HuH-7 (cell line): ENCODE measurements around the gene SEPHS1.
"Not testable (repeated sequence)": the region's sequence is repeated elsewhere in the genome, so short reads cannot be mapped to it uniquely, and the experiment has no call there.

ENCODE experiments used
- DNase-seq: peaks from one replicate; pipeline ENCODE4 v3.0.0; 2011; ENCODE audit warnings: low spot score

SEPHS1 gene, protein sequence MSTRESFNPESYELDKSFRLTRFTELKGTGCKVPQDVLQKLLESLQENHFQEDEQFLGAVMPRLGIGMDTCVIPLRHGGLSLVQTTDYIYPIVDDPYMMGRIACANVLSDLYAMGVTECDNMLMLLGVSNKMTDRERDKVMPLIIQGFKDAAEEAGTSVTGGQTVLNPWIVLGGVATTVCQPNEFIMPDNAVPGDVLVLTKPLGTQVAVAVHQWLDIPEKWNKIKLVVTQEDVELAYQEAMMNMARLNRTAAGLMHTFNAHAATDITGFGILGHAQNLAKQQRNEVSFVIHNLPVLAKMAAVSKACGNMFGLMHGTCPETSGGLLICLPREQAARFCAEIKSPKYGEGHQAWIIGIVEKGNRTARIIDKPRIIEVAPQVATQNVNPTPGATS

GRCh38 chr10:13348216-13349017 is at the start of gene SEPHS1:
SEPHS1 (minus strand) TSS chr10:13348293; CDS start chr10:13344950, 3,343 bp downstream.
- peak; percentile 95 for DNase-seq

DNA sequence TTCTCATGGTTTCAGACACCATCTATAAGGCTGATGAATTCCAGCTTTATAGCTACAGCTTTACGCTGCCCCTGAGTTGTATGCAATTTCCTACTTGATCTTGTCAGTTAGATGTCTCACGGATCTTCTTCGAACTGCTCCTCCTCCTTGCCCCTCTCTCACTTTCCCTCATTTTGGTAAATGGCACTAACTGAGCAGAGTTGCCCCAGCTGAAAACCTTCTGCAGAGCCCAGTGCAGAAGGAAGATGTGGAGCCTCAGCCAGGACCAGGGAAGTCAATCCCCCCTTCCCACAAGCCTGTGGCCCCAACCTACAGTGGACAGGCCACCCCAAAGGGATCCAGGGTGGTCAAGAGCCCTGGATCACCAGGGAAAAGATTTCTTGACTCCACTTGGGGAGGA is 49.0 kb upstream of the SEPHS1 start:
- no peak for DNase-seq

GRCh38 chr10:13396369-13396768 is 48.3 kb upstream of the SEPHS1 start:
- DNase-seq, result no peak

DNA sequence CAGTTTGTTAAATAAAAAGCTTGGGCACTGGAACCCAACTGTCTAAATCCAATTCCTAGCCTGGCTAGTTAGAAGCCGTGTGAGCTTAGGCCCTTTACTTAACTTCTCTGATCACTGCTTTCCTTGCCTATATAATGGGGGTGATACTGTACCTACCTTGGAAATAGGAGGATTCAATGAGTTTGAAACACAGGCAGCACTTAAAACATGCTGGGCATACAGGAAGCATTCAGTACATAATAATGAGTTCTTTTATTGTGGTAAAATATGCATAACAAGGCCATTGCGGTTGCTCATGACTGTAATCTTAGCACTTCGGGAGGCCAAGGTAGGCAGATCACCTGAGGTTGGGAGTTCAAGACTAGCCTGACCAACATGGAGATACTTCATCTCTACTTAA is 47.4 kb upstream of the SEPHS1 start:
- no peak for DNase-seq

GRCh38 chr10:13393640-13394039 is 45.5 kb upstream of the SEPHS1 start:
- DNase-seq, result no peak

DNA sequence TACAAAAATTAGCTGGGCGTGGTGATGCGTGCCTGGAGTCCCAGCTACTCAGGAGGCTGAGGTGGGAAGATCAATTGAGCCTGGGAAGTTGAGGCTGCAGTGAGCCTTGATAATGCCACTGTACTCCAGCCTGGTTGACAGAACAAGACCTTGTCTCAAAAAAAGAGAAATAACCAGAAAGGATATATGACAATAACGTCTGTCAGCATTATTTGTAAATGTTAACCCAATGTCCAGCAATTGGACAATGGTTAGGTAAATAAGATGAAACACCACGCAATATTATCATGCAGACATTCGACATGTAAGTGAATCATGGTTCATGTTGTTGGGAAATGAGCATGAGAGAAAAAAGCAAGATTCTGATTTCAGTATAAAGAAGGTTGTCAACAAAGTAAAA is 44.6 kb upstream of the SEPHS1 start:
- DNase-seq, result no peak

DNA sequence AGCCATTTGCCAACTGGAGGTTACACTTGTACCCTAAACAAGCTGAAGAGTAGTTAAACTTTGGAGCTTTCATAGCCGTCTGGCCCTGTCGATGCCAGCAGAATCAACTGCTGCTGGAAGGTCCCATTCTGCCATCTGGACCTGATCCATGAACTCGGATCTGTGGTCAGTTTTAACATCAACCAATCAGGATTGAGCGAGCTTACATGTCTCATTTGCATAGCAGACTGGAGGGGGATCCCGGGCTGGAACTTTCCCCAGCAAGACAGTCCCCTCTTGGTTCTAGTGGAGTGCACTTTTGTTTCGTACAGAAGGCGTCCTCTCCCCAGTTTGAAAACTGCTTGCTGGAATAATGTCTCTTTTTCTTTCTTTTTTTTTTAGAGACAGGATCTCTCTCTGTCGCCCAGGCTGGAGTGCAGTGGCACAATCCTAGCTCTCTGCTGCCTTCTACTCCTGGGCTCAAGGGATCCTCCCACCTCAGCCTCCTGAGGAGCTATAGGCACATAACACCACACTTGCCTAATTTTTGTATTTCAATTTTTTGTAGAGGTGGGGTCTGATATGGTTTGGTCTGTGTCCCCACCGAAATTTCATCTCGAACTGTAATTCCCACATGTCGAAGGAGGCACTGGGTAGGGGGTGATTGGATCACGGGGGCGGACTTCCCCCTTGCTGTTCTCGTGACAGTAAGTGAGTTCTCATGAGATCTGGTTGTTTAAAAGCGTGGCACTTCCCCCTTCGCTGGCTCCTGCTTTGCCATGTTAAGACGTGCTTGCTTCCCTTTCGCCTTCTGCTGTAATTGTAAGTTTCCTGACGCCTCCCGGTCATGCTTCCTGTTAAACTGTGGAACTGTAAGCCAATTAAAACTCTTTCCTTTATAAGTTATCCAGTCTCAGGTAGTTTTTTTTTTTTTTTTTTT is 42.8 kb upstream of the SEPHS1 start:
- no peak for DNase-seq

- DNase-seq, result no peak
Observed at GRCh38 chr10:13388478-13389230, 40.6 kb upstream of the SEPHS1 start.

GRCh38 chr10:13386021-13386420 is 37.9 kb upstream of the SEPHS1 start:
- no peak for DNase-seq

- DNase-seq, result no peak
Observed at GRCh38 chr10:13383399-13383761, 35.3 kb upstream of the SEPHS1 start.

DNA sequence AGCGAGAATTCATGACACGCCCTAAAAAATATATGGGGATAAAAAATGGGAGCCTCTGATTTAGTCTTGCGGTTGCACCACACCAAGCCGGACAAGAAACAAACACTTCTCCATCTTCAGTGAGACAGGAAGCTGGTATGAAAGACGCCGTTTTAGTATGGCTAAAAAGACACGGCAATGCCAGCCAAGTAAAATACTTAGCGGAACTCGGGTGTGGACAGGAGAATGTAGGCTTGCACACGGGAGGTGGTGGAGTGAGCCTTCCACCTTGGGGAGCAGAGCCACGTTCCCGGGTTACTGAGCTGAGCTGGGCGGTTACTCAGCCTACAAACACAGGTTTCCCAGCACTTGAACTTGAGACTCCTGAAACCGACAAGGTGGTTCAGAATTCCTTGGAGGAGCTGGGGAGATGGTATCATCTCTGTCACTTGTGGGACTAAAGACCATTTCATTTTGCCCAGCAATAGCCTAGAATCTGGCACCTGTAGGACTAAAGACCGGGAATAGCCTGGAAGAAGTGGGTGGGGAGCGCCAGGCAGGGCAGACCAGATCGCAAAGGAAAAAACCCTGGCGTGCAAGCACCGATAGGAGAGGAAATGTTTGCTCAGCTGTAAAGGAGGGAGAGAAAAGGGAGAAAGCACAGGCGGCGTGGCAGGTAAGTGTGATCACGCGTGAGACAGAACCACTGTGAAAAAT is 34.8 kb upstream of the SEPHS1 start:
- no peak for DNase-seq

GRCh38 chr10:13379061-13379460 is 31.0 kb upstream of the SEPHS1 start:
- not testable (repeated sequence) for DNase-seq

- no peak for DNase-seq
Observed at GRCh38 chr10:13376746-13377145, 28.7 kb upstream of the SEPHS1 start.

DNA sequence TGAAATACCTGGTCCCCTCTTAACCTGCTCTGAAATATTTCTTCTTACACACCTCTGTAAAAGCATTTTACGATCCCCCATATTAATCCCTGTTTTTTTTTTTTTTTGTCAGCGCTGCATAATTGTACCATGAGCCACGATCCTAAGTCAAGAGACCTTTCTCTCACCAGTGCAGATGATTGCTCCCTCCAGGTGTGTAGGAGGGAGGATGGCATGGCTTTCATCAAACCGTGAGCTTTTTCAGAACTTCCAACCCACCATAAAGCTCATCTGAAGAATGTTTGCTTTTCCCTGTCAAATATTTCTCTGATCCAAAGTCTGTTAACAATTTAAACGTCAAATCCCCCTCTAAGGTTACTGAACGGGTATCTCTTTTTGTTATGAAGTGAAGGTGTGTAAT is 28.2 kb upstream of the SEPHS1 start:
- DNase-seq, result no peak

DNA sequence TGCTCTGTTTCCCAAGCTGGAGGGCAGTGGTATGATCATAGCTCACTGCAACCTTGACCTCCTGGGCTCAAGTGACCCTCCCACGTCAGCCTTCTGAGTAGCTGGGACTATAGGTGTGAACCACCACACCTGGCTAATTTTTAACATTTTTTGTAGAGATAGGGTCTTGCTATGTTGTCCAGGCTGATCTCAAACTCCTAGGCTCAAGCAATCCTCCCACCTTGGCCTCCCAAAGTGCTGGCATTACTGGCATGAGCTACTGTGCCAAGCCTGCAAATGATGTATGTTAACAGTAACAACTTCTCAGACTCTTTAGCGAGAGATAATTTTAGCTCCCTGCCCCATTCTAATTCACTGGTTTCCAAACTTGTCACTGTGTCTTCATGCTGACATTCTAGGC is 27.7 kb upstream of the SEPHS1 start:
- no peak for DNase-seq

DNA sequence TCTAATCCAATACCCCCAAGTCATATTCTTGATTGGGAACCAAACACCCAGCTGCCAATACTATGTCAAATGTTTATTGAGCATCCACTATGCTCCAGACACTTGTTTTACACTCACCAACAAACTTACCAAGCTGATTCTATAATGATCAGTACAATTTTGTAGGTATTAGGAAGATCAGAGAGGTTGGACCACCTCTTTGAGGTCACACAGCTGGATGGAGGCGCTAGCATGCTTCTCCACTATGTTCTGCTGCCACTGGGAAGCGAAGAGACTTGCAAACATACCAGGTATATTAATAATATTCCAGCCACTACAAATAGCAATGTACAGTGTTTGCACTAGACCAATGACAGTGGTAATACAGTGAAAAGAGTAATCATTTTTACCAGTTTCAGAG is 25.6 kb upstream of the SEPHS1 start:
- no peak for DNase-seq

DNA sequence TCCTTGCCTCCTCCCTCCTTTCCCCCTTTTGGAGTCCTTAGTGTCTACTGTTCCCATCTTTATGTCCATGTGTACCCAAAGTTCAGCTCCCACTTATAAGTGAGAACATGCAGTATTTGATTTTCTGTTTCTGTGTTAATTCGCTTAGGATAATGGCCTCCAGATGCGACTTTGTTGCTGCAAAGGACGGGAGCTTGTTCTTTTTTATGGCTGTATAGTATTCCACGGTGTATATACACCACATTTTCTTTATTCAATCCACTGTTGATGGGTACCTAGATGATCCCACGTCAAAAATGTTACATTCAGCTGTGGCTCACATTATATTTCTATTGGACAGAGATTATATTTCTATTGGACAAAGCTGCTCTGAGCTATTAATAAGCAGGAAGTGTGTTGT is 24.4 kb upstream of the SEPHS1 start:
- no peak for DNase-seq

GRCh38 chr10:13371897-13372470 is 23.9 kb upstream of the SEPHS1 start:
- DNase-seq, result peak; percentile 93

- no peak for DNase-seq
Observed at GRCh38 chr10:13366891-13367290, 18.8 kb upstream of the SEPHS1 start.

GRCh38 chr10:13365831-13366230 is 17.7 kb upstream of the SEPHS1 start:
- no peak for DNase-seq

DNA sequence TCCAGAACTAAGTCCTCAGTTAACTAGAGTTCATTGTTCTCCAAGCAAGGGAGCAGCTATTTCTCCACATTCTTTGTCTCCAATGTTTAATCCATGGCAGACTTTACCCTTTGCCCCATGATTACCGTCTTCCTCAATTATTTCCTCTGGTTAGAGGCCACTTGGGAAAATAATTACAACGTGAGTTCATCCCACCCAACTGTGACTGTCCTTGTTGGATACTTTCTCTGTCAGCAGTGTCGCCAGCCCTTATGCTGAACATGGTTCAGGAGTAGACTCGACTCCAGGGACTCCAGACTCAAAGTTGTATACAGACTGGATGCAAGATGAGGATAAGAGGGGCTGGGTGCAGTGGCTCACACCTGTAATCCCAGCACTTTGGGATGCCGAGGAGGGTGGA is 17.1 kb upstream of the SEPHS1 start:
- DNase-seq, result no peak
